Measurements from ENCODE around the gene SPG11. TPM values are rescaled to one million over a fixed set of nuclear protein-coding genes. Genes with fewer than 3 reads are reported as not detected.

Gene SPG11
- 24.6 and 63.8 TPM in 2 replicates for total RNA-seq

GRCh38 chr15:44663410-44664308, at the start of gene SPG11:
TSS of gene SPG11 (minus strand) at chr15:44663662. CDS start at chr15:44663647, 15 bp downstream.

GRCh38 chr15:44711096-44711742, 47.8 kb upstream of the SPG11 start, which contains the start of the genes B2M and PATL2:
TSS of gene B2M (plus strand) at chr15:44711517. CDS start at chr15:44711547, 30 bp downstream.
TSS of gene PATL2 (minus strand) at chr15:44711323. CDS start at chr15:44676490, 34,833 bp downstream.

GRCh38 chr15:44536962-44537734, 126.3 kb downstream of the SPG11 start, which contains the start of gene EIF3J:
TSS of gene EIF3J (plus strand) at chr15:44537147. CDS start at chr15:44537195, 48 bp downstream.

Other genes with a start within 250 kb of the SPG11 start
- 50.0 and 112 TPM in 2 replicates for gene CTDSPL2, start 236.0 kb downstream of the SPG11 start, total RNA-seq
- 32.2 and 67.7 TPM in 2 replicates for gene EIF3J, start 126.5 kb downstream of the SPG11 start, total RNA-seq
- gene PATL2, start 47.7 kb upstream of the SPG11 start, total RNA-seq = 0.06 and 0.16 TPM in 2 replicates
- 2,993 and 3,532 TPM in 2 replicates for gene B2M, start 47.9 kb upstream of the SPG11 start, total RNA-seq
- gene TRIM69, start 72.9 kb upstream of the SPG11 start, total RNA-seq = 9.4 and 13.7 TPM in 2 replicates